Measurements from ENCODE around the gene DIAPH1.

The DIAPH1 gene

DNA sequence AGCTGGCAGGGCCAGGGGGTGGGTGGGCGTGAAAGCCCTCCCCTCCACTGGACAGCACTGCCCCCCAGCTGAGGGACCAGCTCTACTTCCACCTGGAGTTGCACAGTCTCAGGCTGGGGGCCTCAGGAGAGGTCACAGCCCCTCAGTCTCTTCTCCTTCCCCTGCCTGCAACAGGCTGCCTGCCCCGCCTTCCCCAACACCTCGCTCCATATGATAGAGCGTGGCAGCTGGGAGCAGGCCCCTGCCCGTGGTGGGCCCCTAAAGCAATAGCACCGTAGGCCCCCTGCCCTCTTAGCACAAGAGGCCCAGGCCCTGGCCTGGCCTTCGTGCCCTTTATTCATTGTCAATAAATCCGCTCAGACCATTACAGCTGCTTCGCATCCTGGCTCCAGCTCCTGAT is 21.9 kb upstream of the DIAPH1 start:
- no peak overlapping the region for H3K9ac ChIP-seq
- no peak overlapping the region for H3K27ac ChIP-seq
- H3K4me1 ChIP-seq = peaks cover 38% of the 10 kb centered on the region
- H4K20me1 ChIP-seq = peaks cover 10% of the 10 kb centered on the region
- H3K9me3 ChIP-seq = no peaks in the 10 kb centered on the region
- peaks cover 70% of the 10 kb centered on the region for H3K36me3 ChIP-seq
- H3K27me3 ChIP-seq = no peaks in the 10 kb centered on the region
- no peak overlapping the region for H3K4me3 ChIP-seq
- no peak for TF ChIP-seq Cebpa-rat (IDR thresholded peaks at IDR 0.05)
- H3K4me2 ChIP-seq = no peak overlapping the region

DNA sequence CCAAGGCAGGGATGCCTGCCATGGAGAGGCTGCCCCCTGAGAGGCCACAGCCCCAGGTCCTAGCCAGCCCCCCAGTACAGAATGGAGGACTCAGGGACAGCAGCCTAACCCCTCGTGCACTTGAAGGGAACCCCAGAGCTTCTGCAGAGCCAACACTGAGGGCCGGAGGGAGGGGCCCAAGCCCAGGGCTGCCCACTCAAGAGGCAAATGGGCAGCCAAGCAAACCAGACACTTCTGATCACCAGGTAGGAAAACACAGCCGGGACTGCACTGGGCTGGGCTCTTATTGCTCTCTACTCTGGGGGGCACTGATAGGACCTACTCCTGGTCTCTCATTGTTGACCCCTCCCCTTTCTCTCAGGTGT is 21.2 kb upstream of the DIAPH1 start:
- H3K36me3 ChIP-seq = peaks cover 64% of the 10 kb centered on the region
- H3K9me3 ChIP-seq = no peaks in the 10 kb centered on the region
- peaks cover 14% of the 10 kb centered on the region for H4K20me1 ChIP-seq
- H3K27ac ChIP-seq = no peak overlapping the region
- H3K4me3 ChIP-seq = no peak overlapping the region
- H3K27me3 ChIP-seq = no peaks in the 10 kb centered on the region
- H3K4me1 ChIP-seq = peaks cover 41% of the 10 kb centered on the region
- TF ChIP-seq Cebpa-rat (IDR thresholded peaks at IDR 0.05) = no peak
- H3K9ac ChIP-seq = no peak overlapping the region
- no peak overlapping the region for H3K4me2 ChIP-seq

DNA sequence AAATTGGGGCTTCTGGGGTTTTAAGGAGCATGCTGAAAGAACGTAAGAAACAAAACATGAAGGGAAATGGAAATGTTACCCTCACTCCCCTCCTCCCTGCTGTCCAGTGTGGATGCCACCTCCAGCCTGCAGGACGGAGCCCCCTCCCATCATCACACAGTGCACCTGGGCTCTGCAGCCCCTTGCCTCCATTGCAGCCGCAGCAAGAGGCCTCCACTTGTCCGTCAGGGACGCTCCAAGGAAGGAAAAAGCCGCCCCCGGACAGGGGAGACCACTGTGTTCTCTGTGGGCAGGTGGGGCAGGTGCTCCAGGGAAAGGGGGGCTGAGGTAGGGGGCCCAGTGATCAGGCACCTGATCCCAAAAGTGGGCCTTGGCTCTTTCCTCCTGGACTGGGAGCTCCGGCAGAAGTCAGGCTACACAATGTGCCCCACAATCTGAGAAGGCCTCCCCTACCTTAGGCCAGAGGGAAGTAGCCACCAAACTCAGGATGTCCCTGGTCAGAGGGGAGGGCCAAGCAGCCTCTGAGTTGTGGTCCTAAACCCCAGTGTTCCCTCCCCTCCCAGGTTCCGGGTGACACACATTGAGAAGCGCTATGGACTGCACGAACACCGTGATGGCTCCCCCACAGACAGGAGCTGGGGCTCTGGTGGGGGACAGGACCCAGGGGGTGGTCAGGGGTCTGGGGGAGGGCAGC is 20.7 kb upstream of the DIAPH1 start:
- no peak overlapping the region for H3K9ac ChIP-seq
- H3K4me1 ChIP-seq = peaks cover 46% of the 10 kb centered on the region
- TF ChIP-seq Cebpa-rat (IDR thresholded peaks at IDR 0.05) = no peak

DNA sequence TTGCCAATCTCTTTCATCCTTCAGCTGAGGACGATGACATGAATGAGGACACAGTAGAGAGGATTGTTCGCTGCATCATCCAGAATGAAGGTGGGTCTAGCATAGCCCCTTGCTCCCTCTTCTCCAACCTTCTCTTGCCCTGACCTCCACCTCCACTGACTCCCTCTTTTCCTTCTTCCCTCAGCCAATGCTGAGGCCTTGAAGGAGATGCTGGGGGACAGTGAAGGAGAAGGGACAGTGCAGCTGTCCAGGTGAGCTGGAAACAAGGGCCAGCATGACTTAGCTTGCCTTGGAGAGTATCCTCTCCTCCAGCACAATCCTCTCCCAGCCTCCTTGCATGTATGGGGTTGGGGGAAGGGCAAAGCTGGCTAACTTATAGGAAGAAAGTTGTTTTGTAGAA is 20.0 kb upstream of the DIAPH1 start:
- Histone ChIP-seq H3K4me1 (peaks cover 46% of the 10 kb centered on the region), H3K4me2 (peak overlapping the region; percentile 99), H3K9me3 (no peaks in the 10 kb centered on the region), H3K27me3 (no peaks in the 10 kb centered on the region), H3K9ac (no peak overlapping the region), H3K4me3 (no peak overlapping the region), H3K36me3 (peaks cover 62% of the 10 kb centered on the region), H4K20me1 (peaks cover 27% of the 10 kb centered on the region), H3K27ac (no peak overlapping the region)
- TF ChIP-seq Cebpa-rat (IDR thresholded peaks at IDR 0.05) = no peak

More for the DNA sequence above, 20.7 kb upstream of the DIAPH1 start:
- H4K20me1 ChIP-seq = peaks cover 19% of the 10 kb centered on the region
- no peak overlapping the region for H3K4me2 ChIP-seq
- no peaks in the 10 kb centered on the region for H3K9me3 ChIP-seq
- peaks cover 64% of the 10 kb centered on the region for H3K36me3 ChIP-seq
- H3K27ac ChIP-seq = no peak overlapping the region
- H3K4me3 ChIP-seq = no peak overlapping the region
- H3K27me3 ChIP-seq = no peaks in the 10 kb centered on the region

DNA sequence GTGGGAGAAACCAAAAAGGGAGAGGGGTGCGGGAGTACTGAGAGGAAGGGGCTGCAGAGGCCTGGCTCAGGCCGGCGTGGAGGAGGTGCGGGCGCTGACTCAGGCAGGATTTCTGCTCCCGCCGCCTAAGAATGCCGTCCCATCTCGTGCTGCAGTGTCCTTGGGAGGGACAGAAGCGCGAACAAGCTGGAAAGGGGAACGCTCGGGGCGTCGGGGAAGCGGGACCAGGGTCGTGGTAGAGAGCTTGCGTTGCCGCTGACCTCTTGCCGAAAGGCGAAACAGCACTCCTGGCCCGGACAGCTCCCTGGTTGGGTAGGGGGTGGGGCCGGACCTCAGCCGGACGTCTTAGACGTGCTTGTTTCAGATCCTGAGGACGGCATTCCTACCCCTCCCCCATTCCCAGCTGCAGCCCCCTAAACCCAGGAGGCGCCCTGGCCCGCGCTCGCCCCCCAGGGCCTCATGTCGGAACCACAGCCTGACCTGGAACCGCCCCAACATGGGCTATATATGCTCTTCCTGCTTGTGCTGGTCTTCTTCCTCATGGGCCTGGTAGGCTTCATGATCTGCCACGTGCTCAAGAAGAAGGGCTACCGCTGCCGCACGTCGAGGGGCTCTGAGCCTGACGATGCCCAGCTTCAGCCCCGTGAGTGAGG is 19.1 kb upstream of the DIAPH1 start:
- H3K27ac ChIP-seq = peak overlapping the region; percentile 79
- H3K4me1 ChIP-seq = peaks cover 37% of the 10 kb centered on the region
- peak overlapping the region; percentile 89 for H3K9ac ChIP-seq
- no peak for TF ChIP-seq Cebpa-rat (IDR thresholded peaks at IDR 0.05)
- H3K36me3 ChIP-seq = peaks cover 60% of the 10 kb centered on the region
- H3K4me3 ChIP-seq = peak overlapping the region; percentile 86
- H4K20me1 ChIP-seq = peaks cover 32% of the 10 kb centered on the region
- H3K9me3 ChIP-seq = no peaks in the 10 kb centered on the region
- H3K27me3 ChIP-seq = no peaks in the 10 kb centered on the region
- H3K4me2 ChIP-seq = peak overlapping the region; percentile 99

DNA sequence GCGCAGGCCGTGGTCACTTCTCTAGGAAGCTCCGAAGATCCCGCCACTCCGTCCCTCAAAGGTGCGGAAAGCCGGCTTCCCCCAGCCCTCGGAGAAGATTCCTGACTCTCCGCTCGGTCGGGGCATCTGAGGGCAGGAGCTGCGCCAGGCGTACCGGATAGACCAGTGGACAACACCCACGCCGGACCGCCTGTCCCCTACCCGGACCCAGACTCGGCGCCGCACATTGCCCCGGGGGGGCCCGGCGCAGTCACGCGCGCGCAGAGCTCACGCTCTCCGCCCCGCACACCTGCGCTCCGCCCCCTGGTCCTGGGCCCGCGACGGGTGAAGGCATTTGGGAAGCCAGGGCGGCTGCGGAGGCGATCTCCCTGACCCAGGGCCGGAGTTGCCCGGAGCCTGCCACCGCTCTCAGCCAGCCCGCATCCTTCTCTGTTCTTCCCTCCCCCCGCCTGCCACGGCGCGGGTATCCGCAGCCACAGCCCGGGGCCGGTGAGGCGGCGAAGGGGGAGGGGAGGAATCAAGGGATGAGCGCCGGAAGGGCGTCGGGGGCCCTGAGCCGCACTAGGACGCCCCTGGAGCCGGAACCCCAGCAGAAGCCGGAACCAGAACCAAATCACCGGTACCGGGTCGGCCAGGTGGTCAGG is 18.4 kb upstream of the DIAPH1 start:
- Histone ChIP-seq H3K4me1 (peaks cover 38% of the 10 kb centered on the region), H3K36me3 (peaks cover 60% of the 10 kb centered on the region), H3K9ac (peak overlapping the region; percentile 89), H3K27ac (peak overlapping the region; percentile 79), H3K9me3 (no peaks in the 10 kb centered on the region), H3K4me2 (peak overlapping the region; percentile 99), H4K20me1 (peaks cover 38% of the 10 kb centered on the region), H3K4me3 (peak overlapping the region; percentile 86), H3K27me3 (no peaks in the 10 kb centered on the region)
- no peak for TF ChIP-seq Cebpa-rat (IDR thresholded peaks at IDR 0.05)

DNA sequence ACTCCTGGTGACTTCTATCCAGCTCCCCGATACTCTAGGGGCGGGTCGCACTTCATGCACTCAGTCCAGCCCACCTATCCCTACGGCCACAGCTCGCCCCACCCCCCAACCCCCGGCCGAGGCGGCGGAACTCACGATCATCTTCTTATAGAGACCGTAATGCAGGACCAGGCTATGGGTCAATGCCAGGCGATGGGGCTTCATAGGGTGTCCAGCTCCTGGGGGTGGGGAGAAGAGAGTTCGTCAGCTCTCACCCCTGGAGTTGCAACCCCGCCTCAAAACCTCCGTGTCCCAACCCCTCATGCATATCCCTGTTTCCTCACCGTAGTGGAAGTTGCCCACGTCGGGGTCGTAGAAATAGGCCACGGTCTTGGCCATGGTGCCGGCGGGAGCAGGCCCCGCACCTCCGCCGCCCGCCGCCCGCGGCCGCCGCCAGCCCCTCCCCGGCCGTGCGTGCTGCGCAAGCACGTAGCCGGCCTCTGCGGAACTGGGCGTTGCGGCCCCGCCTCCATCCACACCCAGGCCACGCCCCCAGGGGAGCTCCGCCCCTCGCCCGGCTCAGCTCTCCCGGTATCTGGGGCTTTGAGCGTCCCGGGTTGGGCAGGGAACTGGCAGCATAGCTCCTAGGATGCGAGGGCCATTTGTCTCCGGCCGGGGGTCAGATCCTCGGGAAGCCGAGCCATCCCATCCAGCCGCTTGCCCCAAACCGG is 17.8 kb upstream of the DIAPH1 start, which contains the start of the genes HDAC3 and RELL2:
Gene HDAC3 (minus strand): TSS at position 437 of the 710 bp plus-strand sequence. CDS start 59 bp downstream, at position 378.
Gene RELL2 (plus strand): TSS at position 585 of the 710 bp plus-strand sequence. CDS start 1,229 bp downstream, outside the sequence.
- peaks cover 41% of the 10 kb centered on the region for H3K4me1 ChIP-seq
- H3K27me3 ChIP-seq = no peaks in the 10 kb centered on the region
- H3K36me3 ChIP-seq = peaks cover 58% of the 10 kb centered on the region
- peak within 1 kb of the TSS; percentile 86 for H3K4me3 ChIP-seq
- no peak for TF ChIP-seq Cebpa-rat (IDR thresholded peaks at IDR 0.05)
- peak within 1 kb of the TSS; percentile 89 for H3K9ac ChIP-seq
- peaks cover 45% of the 10 kb centered on the region for H4K20me1 ChIP-seq
- peak within 1 kb of the TSS; percentile 79 for H3K27ac ChIP-seq
- peak within 1 kb of the TSS; percentile 99 for H3K4me2 ChIP-seq
- H3K9me3 ChIP-seq = no peaks in the 10 kb centered on the region

DNA sequence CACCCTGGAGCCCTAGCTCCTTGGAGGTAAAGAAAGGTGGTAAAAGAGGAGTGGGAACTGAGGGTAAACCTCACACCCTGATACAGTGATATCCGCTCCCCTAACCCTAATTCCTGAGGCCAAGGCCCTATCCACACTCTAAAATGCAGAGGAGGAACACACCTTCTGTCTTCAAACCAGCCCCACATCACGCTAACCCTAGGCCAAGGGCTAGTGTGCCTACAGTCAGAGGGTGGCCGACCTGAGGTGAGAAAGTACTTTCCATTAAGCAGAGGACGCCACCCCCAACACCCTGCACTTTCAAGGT is 17.3 kb upstream of the DIAPH1 start:
- H3K9ac ChIP-seq = peak overlapping the region; percentile 89
- H3K4me1 ChIP-seq = peaks cover 41% of the 10 kb centered on the region
- H3K9me3 ChIP-seq = no peaks in the 10 kb centered on the region
- H3K4me3 ChIP-seq = peak overlapping the region; percentile 86
- peak overlapping the region; percentile 99 for H3K4me2 ChIP-seq
- H3K36me3 ChIP-seq = peaks cover 58% of the 10 kb centered on the region
- no peak for TF ChIP-seq Cebpa-rat (IDR thresholded peaks at IDR 0.05)
- H3K27me3 ChIP-seq = no peaks in the 10 kb centered on the region
- peak overlapping the region; percentile 79 for H3K27ac ChIP-seq
- H4K20me1 ChIP-seq = peaks cover 50% of the 10 kb centered on the region

DNA sequence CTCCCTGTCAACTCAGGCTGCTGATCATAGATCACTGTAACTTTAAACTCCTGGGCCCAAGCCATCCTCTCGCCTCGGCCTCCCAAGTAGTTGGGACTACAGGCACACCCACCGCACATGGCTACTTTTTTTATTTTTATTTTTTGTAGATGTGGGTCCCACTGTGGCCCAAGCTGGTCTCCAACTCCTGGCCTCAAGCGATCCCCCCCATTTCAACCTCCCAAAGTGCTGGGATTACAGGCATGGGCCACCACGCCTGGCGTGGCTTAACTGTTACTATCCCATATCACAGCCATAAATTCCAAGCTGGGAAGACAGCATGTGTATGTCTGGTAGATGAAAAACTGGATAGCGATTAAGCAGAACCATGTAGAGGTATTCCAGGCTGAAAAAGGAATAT is 16.8 kb upstream of the DIAPH1 start:
- H3K27me3 ChIP-seq = no peaks in the 10 kb centered on the region
- peak overlapping the region; percentile 89 for H3K9ac ChIP-seq
- no peaks in the 10 kb centered on the region for H3K9me3 ChIP-seq
- TF ChIP-seq Cebpa-rat (IDR thresholded peaks at IDR 0.05) = no peak
- peak overlapping the region; percentile 86 for H3K4me3 ChIP-seq
- peaks cover 58% of the 10 kb centered on the region for H3K36me3 ChIP-seq
- H3K27ac ChIP-seq = peak overlapping the region; percentile 79
- H3K4me1 ChIP-seq = peaks cover 41% of the 10 kb centered on the region
- H4K20me1 ChIP-seq = peaks cover 54% of the 10 kb centered on the region
- H3K4me2 ChIP-seq = peak overlapping the region; percentile 99
